ENCODE data around the gene RSKR.

DNA sequence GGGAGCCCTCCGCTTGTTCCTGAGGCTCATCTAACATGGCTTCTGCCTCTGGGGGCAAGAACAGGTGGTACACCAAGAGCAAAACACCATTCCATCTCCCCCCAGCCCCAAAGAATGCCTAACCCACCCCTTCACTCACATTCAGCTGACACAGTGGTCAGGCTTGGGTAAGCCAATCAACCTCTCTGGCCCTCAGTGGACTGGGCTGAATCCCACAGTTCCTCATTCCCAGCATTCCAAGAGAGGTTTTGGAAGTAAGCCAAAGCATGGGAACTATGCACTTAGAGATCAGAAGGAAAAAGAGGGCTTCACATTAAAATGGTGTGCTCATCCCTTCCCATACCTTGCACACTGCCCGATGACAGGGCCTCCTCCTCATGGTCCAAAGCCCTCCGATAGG, 50.5 kb downstream of the RSKR start:
- TF ChIP-seq, protein P1, sequence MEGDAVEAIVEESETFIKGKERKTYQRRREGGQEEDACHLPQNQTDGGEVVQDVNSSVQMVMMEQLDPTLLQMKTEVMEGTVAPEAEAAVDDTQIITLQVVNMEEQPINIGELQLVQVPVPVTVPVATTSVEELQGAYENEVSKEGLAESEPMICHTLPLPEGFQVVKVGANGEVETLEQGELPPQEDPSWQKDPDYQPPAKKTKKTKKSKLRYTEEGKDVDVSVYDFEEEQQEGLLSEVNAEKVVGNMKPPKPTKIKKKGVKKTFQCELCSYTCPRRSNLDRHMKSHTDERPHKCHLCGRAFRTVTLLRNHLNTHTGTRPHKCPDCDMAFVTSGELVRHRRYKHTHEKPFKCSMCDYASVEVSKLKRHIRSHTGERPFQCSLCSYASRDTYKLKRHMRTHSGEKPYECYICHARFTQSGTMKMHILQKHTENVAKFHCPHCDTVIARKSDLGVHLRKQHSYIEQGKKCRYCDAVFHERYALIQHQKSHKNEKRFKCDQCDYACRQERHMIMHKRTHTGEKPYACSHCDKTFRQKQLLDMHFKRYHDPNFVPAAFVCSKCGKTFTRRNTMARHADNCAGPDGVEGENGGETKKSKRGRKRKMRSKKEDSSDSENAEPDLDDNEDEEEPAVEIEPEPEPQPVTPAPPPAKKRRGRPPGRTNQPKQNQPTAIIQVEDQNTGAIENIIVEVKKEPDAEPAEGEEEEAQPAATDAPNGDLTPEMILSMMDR (IDR thresholded peaks at IDR 0.05; ENCODE audit: low read length), result no peak
- TF ChIP-seq EZH2 (IDR thresholded peaks at IDR 0.05; ENCODE audit: borderline replicate concordance, low read length), result no peak
